ENCODE data around the gene SNRNP200.

DNA sequence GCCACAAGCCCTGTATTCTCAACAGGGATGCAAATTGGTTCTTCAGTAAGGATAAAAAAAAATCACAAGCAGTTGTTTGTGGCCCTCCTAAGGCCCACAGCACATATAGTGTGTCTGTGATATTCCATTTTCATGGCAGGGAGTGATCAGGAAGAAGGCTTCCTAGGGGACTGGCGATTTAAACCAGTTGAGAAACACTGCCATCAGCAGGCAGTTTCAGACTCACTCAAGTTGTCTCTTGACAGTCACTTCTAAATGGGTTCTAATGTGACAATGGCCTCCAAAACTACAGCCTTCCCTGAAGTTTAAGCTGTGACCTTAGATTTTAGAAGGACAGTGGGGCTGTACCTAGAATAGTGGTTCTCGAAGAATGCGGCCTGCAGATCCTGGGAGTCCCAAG is 33.4 kb downstream of the SNRNP200 start:
- TF ChIP-seq, protein P1, sequence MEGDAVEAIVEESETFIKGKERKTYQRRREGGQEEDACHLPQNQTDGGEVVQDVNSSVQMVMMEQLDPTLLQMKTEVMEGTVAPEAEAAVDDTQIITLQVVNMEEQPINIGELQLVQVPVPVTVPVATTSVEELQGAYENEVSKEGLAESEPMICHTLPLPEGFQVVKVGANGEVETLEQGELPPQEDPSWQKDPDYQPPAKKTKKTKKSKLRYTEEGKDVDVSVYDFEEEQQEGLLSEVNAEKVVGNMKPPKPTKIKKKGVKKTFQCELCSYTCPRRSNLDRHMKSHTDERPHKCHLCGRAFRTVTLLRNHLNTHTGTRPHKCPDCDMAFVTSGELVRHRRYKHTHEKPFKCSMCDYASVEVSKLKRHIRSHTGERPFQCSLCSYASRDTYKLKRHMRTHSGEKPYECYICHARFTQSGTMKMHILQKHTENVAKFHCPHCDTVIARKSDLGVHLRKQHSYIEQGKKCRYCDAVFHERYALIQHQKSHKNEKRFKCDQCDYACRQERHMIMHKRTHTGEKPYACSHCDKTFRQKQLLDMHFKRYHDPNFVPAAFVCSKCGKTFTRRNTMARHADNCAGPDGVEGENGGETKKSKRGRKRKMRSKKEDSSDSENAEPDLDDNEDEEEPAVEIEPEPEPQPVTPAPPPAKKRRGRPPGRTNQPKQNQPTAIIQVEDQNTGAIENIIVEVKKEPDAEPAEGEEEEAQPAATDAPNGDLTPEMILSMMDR (IDR thresholded peaks at IDR 0.05 in 4 of 5, conservative IDR thresholded peaks at IDR 0.05 in 1 of 5), result no peak
- no peak for TF ChIP-seq POLR2A (IDR thresholded peaks at IDR 0.05)

All from gastrocnemius medialis (tissue), 4 donors.